Measurements from ENCODE around the gene IQGAP1.

- TF ChIP-seq EZH2 (IDR thresholded peaks at IDR 0.05; ENCODE audit: low read length, missing control alignments) (no peak), CTCF (conservative IDR thresholded peaks at IDR 0.05 in 1 of 2, IDR thresholded peaks at IDR 0.05 in 1 of 2; ENCODE audit: low read depth in 1 of 2, low read length in 2 of 2) (no peak)
Measured at GRCh38 chr15:90487186-90487585, 99.1 kb downstream of the IQGAP1 start.
